Activated CD4-positive, alpha-beta T cell treated with anti-CD3 and anti-CD28 coated beads, Interleukin-10, Interleukin-2, amounts not matched to agents 100 ng/mL and 50 ng/mL, durations not matched to agents 16 hours and 8 hours (primary cell): Measurements from ENCODE around the gene DLK1.
A peak's percentile ranks its signal among the peaks of the same experiment; 100 is the strongest.

Experiments used
- DNase-seq: peaks from one replicate; pipeline ENCODE4 v3.0.0-alpha.2; 2020

DLK1 gene

GRCh38 chr14:100694579-100695422, 31.9 kb upstream of the DLK1 start:
- no peak for DNase-seq

- no peak for DNase-seq
Observed at GRCh38 chr14:100695423-100695738, 31.3 kb upstream of the DLK1 start.

GRCh38 chr14:100696008-100696407, 30.7 kb upstream of the DLK1 start:
- DNase-seq = no peak

- no peak for DNase-seq
Observed at GRCh38 chr14:100696590-100696989, 30.1 kb upstream of the DLK1 start.

GRCh38 chr14:100698066-100698465, 28.6 kb upstream of the DLK1 start:
- no peak for DNase-seq

- DNase-seq = no peak
Observed at GRCh38 chr14:100698666-100699448, 27.8 kb upstream of the DLK1 start.

GRCh38 chr14:100701314-100701713, 25.4 kb upstream of the DLK1 start:
- DNase-seq = no peak

- DNase-seq = no peak
Observed at GRCh38 chr14:100702590-100702989, 24.1 kb upstream of the DLK1 start.

GRCh38 chr14:100703386-100704220, 23.1 kb upstream of the DLK1 start:
- no peak for DNase-seq

- no peak for DNase-seq
Observed at GRCh38 chr14:100706200-100706599, 20.5 kb upstream of the DLK1 start.

GRCh38 chr14:100706860-100707259, 19.8 kb upstream of the DLK1 start:
- DNase-seq = no peak

- DNase-seq = no peak
Observed at GRCh38 chr14:100708425-100709288, 18.0 kb upstream of the DLK1 start.

- DNase-seq = peak; percentile 10
Observed at GRCh38 chr14:100709289-100710284, 17.1 kb upstream of the DLK1 start.

- no peak for DNase-seq
Observed at GRCh38 chr14:100710391-100710790, 16.3 kb upstream of the DLK1 start.

GRCh38 chr14:100710826-100711462, 15.7 kb upstream of the DLK1 start:
- DNase-seq = no peak

GRCh38 chr14:100711493-100711892, 15.2 kb upstream of the DLK1 start:
- no peak for DNase-seq

- no peak for DNase-seq
Observed at GRCh38 chr14:100712490-100712889, 14.2 kb upstream of the DLK1 start.

GRCh38 chr14:100713705-100714104, 13.0 kb upstream of the DLK1 start:
- DNase-seq = no peak

- DNase-seq = no peak
Observed at GRCh38 chr14:100714258-100714892, 12.3 kb upstream of the DLK1 start.

- DNase-seq = no peak
Observed at GRCh38 chr14:100715332-100715731, 11.4 kb upstream of the DLK1 start.
